PC-9 (cell line): ENCODE measurements around the gene SOX12. TPM values are rescaled to one million over a fixed set of nuclear protein-coding genes. Genes with fewer than 3 reads are reported as not detected.

Experiments used
- BruUV-seq: library from RNA; stranded (reverse); fragments of 400-500 nt; replicated peaks from 2 replicates; lab custom pipeline; 2021; lab: Mats Ljungman, UMichigan
- CTCF ChIA-PET: fragments of 300-600 bp; sonication (Branson Sonifier 250); formaldehyde crosslinking; loops from one replicate; lab custom pipeline; 2022; ENCODE audit warnings: antibody characterized with exemption; lab: Charles Lee
- POLR2A ChIA-PET: fragments of 300-600 bp; sonication (Branson Sonifier 250); formaldehyde crosslinking; loops from one replicate; lab custom pipeline; 2022; ENCODE audit warnings: antibody characterized with exemption; ENCODE audit not compliant: unreplicated experiment; lab: Charles Lee
- DNase-seq, 2 experiments: peaks; one replicate each; pipeline versions ENCODE4 v3.0.0 to v3.0.0-alpha.2; 2015 to 2022; ENCODE audit warnings: mixed read lengths in 1 of 2
- H2AFZ ChIP-seq: fragments of 200-600 bp; sonication (generic); 2 replicates; pipeline ENCODE4 v1.8.1; 2017; ENCODE audit warnings: antibody characterized with exemption
- H3F3A ChIP-seq: fragments of 200-600 bp; sonication (generic); 2 replicates; pipeline ENCODE4 v1.8.1; 2017; ENCODE audit warnings: antibody characterized with exemption, mild to moderate bottlenecking, low read depth; ENCODE audit not compliant: insufficient read depth
- H3K27ac ChIP-seq: fragments of 200-600 bp; sonication (generic); 2 replicates; pipeline ENCODE4 v1.6.1; 2016; ENCODE audit warnings: mixed run types
- H3K27me3 ChIP-seq: fragments of 200-600 bp; sonication (generic); 2 replicates; pipeline ENCODE4 v1.6.1; 2016; ENCODE audit warnings: low read depth, mixed run types; ENCODE audit not compliant: insufficient read depth
- H3K36me3 ChIP-seq: fragments of 200-600 bp; sonication (generic); 2 replicates; pipeline ENCODE4 v1.6.1; 2016; ENCODE audit warnings: low read depth, mixed run types
- H3K4me1 ChIP-seq: fragments of 200-600 bp; sonication (generic); replicated peaks from 2 replicates; pipeline ENCODE4 v1.6.1; 2016; ENCODE audit warnings: mixed run types; ENCODE audit not compliant: insufficient read depth
- H3K4me2 ChIP-seq: fragments of 200-600 bp; sonication (generic); 2 replicates; pipeline ENCODE4 v1.6.1; 2017; ENCODE audit warnings: mixed run types
- H3K4me3 ChIP-seq: fragments of 200-600 bp; sonication (generic); 2 replicates; pipeline ENCODE4 v1.6.1; 2016; ENCODE audit warnings: mixed run types
- H3K79me2 ChIP-seq: fragments of 200-600 bp; sonication (generic); 2 replicates; pipeline ENCODE4 v1.6.1; 2017; ENCODE audit warnings: low read depth, mixed run types
- H3K9me2 ChIP-seq: fragments of 200-600 bp; sonication (generic); 2 replicates; pipeline ENCODE4 v1.8.1; 2017; ENCODE audit warnings: mild to moderate bottlenecking; ENCODE audit not compliant: insufficient read depth
- H3K9me3 ChIP-seq: fragments of 200-600 bp; sonication (generic); 2 replicates; pipeline ENCODE4 v1.8.1; 2016; ENCODE audit warnings: low read depth; ENCODE audit not compliant: insufficient read depth
- H4K20me1 ChIP-seq: fragments of 200-600 bp; sonication (generic); 2 replicates; pipeline ENCODE4 v1.8.1; 2017; ENCODE audit not compliant: insufficient read depth
- CTCF ChIP-seq: fragments of 200-600 bp; sonication (generic); conservative IDR thresholded peaks from 2 replicates; pipeline ENCODE4 v1.6.1; 2017; ENCODE audit warnings: mixed run types, antibody characterized with exemption, mild to moderate bottlenecking, moderate library complexity
- EZH2 ChIP-seq: fragments of 200-600 bp; sonication (generic); IDR thresholded peaks from 2 replicates; pipeline ENCODE4 v1.8.0; 2017; ENCODE audit warnings: antibody characterized with exemption, low read depth
- intact Hi-C: fragments of 100-400 bp; cut with micrococcal nuclease; formaldehyde crosslinking; loops from one replicate; pipeline ENCODE4 v1.10.0; 2022; ENCODE audit not compliant: unreplicated experiment
- total RNA-seq: library from RNA; stranded (reverse); gene quantifications from 2 replicates; pipeline ENCODE4 v1.2.3, GENCODE V29; 2021

Gene SOX12
- total RNA-seq, 1 experiment from 2014 or later = 57.1 TPM

GRCh38 chr20:313402-313801 is 11.9 kb upstream of the SOX12 start:
- H3K4me2 ChIP-seq = 0 out of 2 replicates have a peak overlapping the region, but pooled peaks have one; percentile 1
- H3K4me3 ChIP-seq = no peak overlapping the region
- no TSS peak for BruUV-seq
- no peak for DNase-seq
- no peaks in the 10 kb centered on the region for H3K9me3 ChIP-seq
- no peaks in the 10 kb centered on the region for H3K79me2 ChIP-seq
- no peaks in the 10 kb centered on the region for H3K36me3 ChIP-seq
- no peak overlapping the region for H3K27ac ChIP-seq
- ChIA-PET POLR2A (no interaction called here), CTCF (no interaction called here)
- H4K20me1 ChIP-seq = no peaks in the 10 kb centered on the region
- intact Hi-C loops = no loop called here
- H3K9me2 ChIP-seq = no peaks in the 10 kb centered on the region
- no peaks in the 10 kb centered on the region for H3F3A ChIP-seq
- H2AFZ ChIP-seq = no peak overlapping the region
- TF ChIP-seq EZH2 (no peak), CTCF (no peak)
- no peaks in the 10 kb centered on the region for H3K27me3 ChIP-seq
- peaks cover 14% of the 10 kb centered on the region for H3K4me1 ChIP-seq

- peaks cover 14% of the 10 kb centered on the region for H3K4me1 ChIP-seq
- CTCF ChIA-PET = no interaction called here
- DNase-seq = peak in 1 of 2 experiments; percentile 89
- BruUV-seq = no TSS peak
- H2AFZ ChIP-seq = no peak overlapping the region
- no peaks in the 10 kb centered on the region for H3K9me3 ChIP-seq
- 0 out of 2 replicates have a peak overlapping the region, but pooled peaks have one; percentile 1 for H3K4me2 ChIP-seq
- no peak overlapping the region for H3K4me3 ChIP-seq
- no peaks in the 10 kb centered on the region for H3K36me3 ChIP-seq
- no peaks in the 10 kb centered on the region for H3K79me2 ChIP-seq
- TF ChIP-seq EZH2 (no peak), CTCF (no peak)
- H3K27ac ChIP-seq = no peak overlapping the region
- H4K20me1 ChIP-seq = no peaks in the 10 kb centered on the region
- intact Hi-C loops = no loop called here
- POLR2A ChIA-PET = interaction anchor here (0.6 kb wide), 1 partner anchor 24 kb away, joined by 7 read pairs; no protein-coding TSS in a partner anchor
- no peaks in the 10 kb centered on the region for H3K27me3 ChIP-seq
- no peaks in the 10 kb centered on the region for H3K9me2 ChIP-seq
- no peaks in the 10 kb centered on the region for H3F3A ChIP-seq
Observed at GRCh38 chr20:313948-314347, 11.4 kb upstream of the SOX12 start.

GRCh38 chr20:316316-317068 is 8.9 kb upstream of the SOX12 start:
- intact Hi-C loops = no loop called here
- H3K27ac ChIP-seq = no peak overlapping the region
- no peak overlapping the region for H2AFZ ChIP-seq
- no peaks in the 10 kb centered on the region for H3K9me3 ChIP-seq
- no TSS peak for BruUV-seq
- no peak for DNase-seq
- POLR2A ChIA-PET = no interaction called here
- no peak for TF ChIP-seq CTCF
- TF ChIP-seq EZH2 = no peak
- H3K9me2 ChIP-seq = no peaks in the 10 kb centered on the region
- H3F3A ChIP-seq = no peaks in the 10 kb centered on the region
- no peaks in the 10 kb centered on the region for H4K20me1 ChIP-seq
- CTCF ChIA-PET = no interaction called here
- no peaks in the 10 kb centered on the region for H3K36me3 ChIP-seq
- H3K4me1 ChIP-seq = peaks cover 14% of the 10 kb centered on the region
- no peaks in the 10 kb centered on the region for H3K79me2 ChIP-seq
- no peak overlapping the region for H3K4me3 ChIP-seq
- H3K4me2 ChIP-seq = no peak overlapping the region
- no peaks in the 10 kb centered on the region for H3K27me3 ChIP-seq
